ENCODE measurements around the gene PEMT. TPM values are rescaled to one million over a fixed set of nuclear protein-coding genes. Genes with fewer than 3 reads are reported as not detected.

The PEMT gene
- total and polyA plus RNA-seq, 12 donors: 19.7 to 141 (median 65.3) TPM

- H3K27ac ChIP-seq: no peak overlapping the region
- no peak overlapping the region for H3K4me3 ChIP-seq
- TF ChIP-seq POLR2A (IDR thresholded peaks at IDR 0.05): no peak
- TF ChIP-seq CTCF (IDR thresholded peaks at IDR 0.05): no peak
- H3K4me1 ChIP-seq (replicated peaks in 1 of 2): no peaks in the 10 kb centered on the region
- 68 to 78% (median 74%) methylated on average over 8 to 15 of the region's 15 CpGs for WGBS, 4 donors
- H3K9me3 ChIP-seq (replicated peaks in 1 of 3): no peaks in the 10 kb centered on the region
- intact Hi-C loops (cut with DNase I): no loop called here
- no peak for DNase-seq
- H3K36me3 ChIP-seq (replicated peaks in 1 of 2): no peaks in the 10 kb centered on the region
- H3K27me3 ChIP-seq: no peaks in the 10 kb centered on the region
These were observed 129.3 kb downstream of the PEMT start for GRCh38 chr17:17462048-17462824.

- no peak overlapping the region for H3K4me3 ChIP-seq
- H3K9me3 ChIP-seq (replicated peaks in 1 of 3): no peaks in the 10 kb centered on the region
- no peaks in the 10 kb centered on the region for H3K36me3 ChIP-seq (replicated peaks in 1 of 2)
- H3K4me1 ChIP-seq (replicated peaks in 1 of 2): no peaks in the 10 kb centered on the region
- DNase-seq: no peak
- 93 to 98% (median 95%) methylated on average over 4 of the region's 4 CpGs for WGBS, 4 donors
- TF ChIP-seq CTCF (IDR thresholded peaks at IDR 0.05): no peak
- TF ChIP-seq POLR2A (IDR thresholded peaks at IDR 0.05): no peak
- H3K27me3 ChIP-seq: no peaks in the 10 kb centered on the region
- H3K27ac ChIP-seq: no peak overlapping the region
- intact Hi-C loops (cut with DNase I): no loop called here
These were observed 131.5 kb downstream of the PEMT start for GRCh38 chr17:17460038-17460437.

- no peak overlapping the region for H3K27ac ChIP-seq
- no peaks in the 10 kb centered on the region for H3K4me1 ChIP-seq (replicated peaks in 1 of 2)
- WGBS, 4 donors: 85 to 100% (median 94%) methylated on average over 2 of the region's 2 CpGs
- intact Hi-C loops (cut with DNase I): no loop called here
- no peaks in the 10 kb centered on the region for H3K36me3 ChIP-seq (replicated peaks in 1 of 2)
- H3K27me3 ChIP-seq: no peaks in the 10 kb centered on the region
- DNase-seq: no peak
- no peaks in the 10 kb centered on the region for H3K9me3 ChIP-seq (replicated peaks in 1 of 3)
- no peak overlapping the region for H3K4me3 ChIP-seq
- TF ChIP-seq POLR2A (IDR thresholded peaks at IDR 0.05) (no peak), CTCF (IDR thresholded peaks at IDR 0.05) (no peak)
These were observed 133.8 kb downstream of the PEMT start for GRCh38 chr17:17457680-17458079.

- no peaks in the 10 kb centered on the region for H3K4me1 ChIP-seq (replicated peaks in 1 of 2)
- H3K4me3 ChIP-seq: no peak overlapping the region
- no peaks in the 10 kb centered on the region for H3K27me3 ChIP-seq
- 84 to 89% (median 84%) methylated on average over 15 to 19 of the region's 19 CpGs for WGBS, 4 donors
- TF ChIP-seq CTCF (IDR thresholded peaks at IDR 0.05): no peak
- no peak for TF ChIP-seq POLR2A (IDR thresholded peaks at IDR 0.05)
- DNase-seq: no peak
- H3K36me3 ChIP-seq (replicated peaks in 1 of 2): no peaks in the 10 kb centered on the region
- H3K9me3 ChIP-seq (replicated peaks in 1 of 3): no peaks in the 10 kb centered on the region
- no peak overlapping the region for H3K27ac ChIP-seq
- intact Hi-C loops (cut with DNase I): no loop called here
These were observed 135.3 kb downstream of the PEMT start for GRCh38 chr17:17456251-17456650.

Small RNA genes within 50 kb of the gene (small RNA-seq; reads per million reads assigned to genes)
- 0 reads per million in 2 donors for gene RF00019
- gene RNU6-468P: 0 reads per million in 2 donors

Other genes with a start within 250 kb of the PEMT start
- gene MED9, start 114.7 kb downstream of the PEMT start, total RNA-seq: 10 to 100 TPM in 8 of 9 donors, 1 to 10 TPM in 1; 8.2 to 41.2 (median 20.3) TPM
- gene MED9, start 114.7 kb downstream of the PEMT start, polyA plus RNA-seq: 10 to 100 TPM; 12.3 to 14.9 (median 14.7) TPM
- gene RASD1, start 95.3 kb downstream of the PEMT start, total RNA-seq: 100 to 1,000 TPM in 1 of 9 donors, 10 to 100 TPM in 6, 1 to 10 TPM in 2; 4.5 to 134 (median 22.3) TPM
- gene RASD1, start 95.3 kb downstream of the PEMT start, polyA plus RNA-seq: 10 to 100 TPM in 2 of 3 donors, 1 to 10 TPM in 1; 7.5 to 56.7 (median 14.4) TPM
- 10 to 100 TPM in 8 of 9 donors, 1 to 10 TPM in 1; 6.9 to 37.3 (median 27.1) TPM for gene RAI1, start 89.8 kb upstream of the PEMT start, total RNA-seq
- 10 to 100 TPM in 2 of 3 donors, 1 to 10 TPM in 1; 4.2 to 31.2 (median 14.6) TPM for gene RAI1, start 89.8 kb upstream of the PEMT start, polyA plus RNA-seq
- 100 to 1,000 TPM in 8 of 9 donors, 10 to 100 TPM in 1; 48.2 to 850 (median 582) TPM for gene SREBF1, start 245.3 kb upstream of the PEMT start, total RNA-seq
- 100 to 1,000 TPM; 298 to 818 (median 483) TPM for gene SREBF1, start 245.3 kb upstream of the PEMT start, polyA plus RNA-seq

All from adrenal gland (tissue), 12 donors.